LoVo (cell line): ENCODE measurements around the gene CHST12.

Experiments used
- DNase-seq: peaks from one replicate; pipeline ENCODE4 v3.0.0-alpha.2; 2016; ENCODE audit warnings: low spot score

Gene CHST12

GRCh38 chr7:2481195-2481594, 77.8 kb downstream of the CHST12 start:
- DNase-seq = no peak

GRCh38 chr7:2482725-2483451, 79.5 kb downstream of the CHST12 start:
- DNase-seq = no peak

- DNase-seq = no peak
Measured at GRCh38 chr7:2483494-2483893, 80.1 kb downstream of the CHST12 start.

- no peak for DNase-seq
Measured at GRCh38 chr7:2484868-2485267, 81.5 kb downstream of the CHST12 start.

- DNase-seq = no peak
Measured at GRCh38 chr7:2487586-2488271, 84.3 kb downstream of the CHST12 start.

- no peak for DNase-seq
Measured at GRCh38 chr7:2488272-2488645, 84.8 kb downstream of the CHST12 start.

GRCh38 chr7:2488681-2489080, 85.3 kb downstream of the CHST12 start:
- no peak for DNase-seq

- no peak for DNase-seq
Measured at GRCh38 chr7:2490181-2490651, 86.8 kb downstream of the CHST12 start.

- DNase-seq = no peak
Measured at GRCh38 chr7:2492038-2492437, 88.6 kb downstream of the CHST12 start.

- DNase-seq = no peak
Measured at GRCh38 chr7:2493205-2494164, 90.1 kb downstream of the CHST12 start.

GRCh38 chr7:2494191-2495130, 91.0 kb downstream of the CHST12 start:
- no peak for DNase-seq

GRCh38 chr7:2495418-2496299, 92.2 kb downstream of the CHST12 start:
- DNase-seq = no peak

- no peak for DNase-seq
Measured at GRCh38 chr7:2496375-2496774, 93.0 kb downstream of the CHST12 start.

- DNase-seq = no peak
Measured at GRCh38 chr7:2497065-2497464, 93.7 kb downstream of the CHST12 start.

GRCh38 chr7:2497500-2498336, 94.3 kb downstream of the CHST12 start:
- DNase-seq = no peak
